Measurements from ENCODE around the gene EIF2D.

EIF2D gene

GRCh38 chr1:206550446-206550845 lies 61.8 kb downstream of the EIF2D start:
- no peak for DNase-seq (ENCODE audit: low read depth in 2 of 2)

GRCh38 chr1:206547104-206547503 lies 65.2 kb downstream of the EIF2D start:
- no peak for DNase-seq (ENCODE audit: low read depth in 2 of 2)

GRCh38 chr1:206545351-206545750 lies 66.9 kb downstream of the EIF2D start:
- DNase-seq (ENCODE audit: low read depth in 2 of 2), result no peak

- peak; percentile 64 to 82 for DNase-seq (ENCODE audit: low read depth in 2 of 2)
Observed at GRCh38 chr1:206544562-206545257, 67.6 kb downstream of the EIF2D start.

Measured in stimulated activated CD8-positive, alpha-beta memory T cell treated with anti-CD3 and anti-CD28 coated beads, Interleukin-2, amount 100 ng/mL, for 48 hours (primary cell).